ENCODE results near the gene SF3A2.

Gene SF3A2

GRCh38 chr19:2240881-2241760, 4.5 kb downstream of the SF3A2 start:
- no peak for DNase-seq (ENCODE audit: low read depth)

GRCh38 chr19:2242092-2242537, 5.5 kb downstream of the SF3A2 start:
- no peak for DNase-seq (ENCODE audit: low read depth)

- DNase-seq (ENCODE audit: low read depth) = no peak
Observed at GRCh38 chr19:2242816-2243215, 6.2 kb downstream of the SF3A2 start.

- no peak for DNase-seq (ENCODE audit: low read depth)
Observed at GRCh38 chr19:2243274-2244124, 6.9 kb downstream of the SF3A2 start.

- no peak for DNase-seq (ENCODE audit: low read depth)
Observed at GRCh38 chr19:2244125-2244411, 7.4 kb downstream of the SF3A2 start.

- no peak for DNase-seq (ENCODE audit: low read depth)
Observed at GRCh38 chr19:2244486-2244885, 7.9 kb downstream of the SF3A2 start.

- no peak for DNase-seq (ENCODE audit: low read depth)
Observed at GRCh38 chr19:2245273-2245672, 8.6 kb downstream of the SF3A2 start.

GRCh38 chr19:2246014-2246620, 9.5 kb downstream of the SF3A2 start:
- DNase-seq (ENCODE audit: low read depth) = no peak

GRCh38 chr19:2246801-2247361, 10.3 kb downstream of the SF3A2 start:
- DNase-seq (ENCODE audit: low read depth) = peak; percentile 62

GRCh38 chr19:2247433-2248101, 10.9 kb downstream of the SF3A2 start:
- no peak for DNase-seq (ENCODE audit: low read depth)

- DNase-seq (ENCODE audit: low read depth) = no peak
Observed at GRCh38 chr19:2248136-2249009, 11.7 kb downstream of the SF3A2 start.

GRCh38 chr19:2249010-2249866, 12.6 kb downstream of the SF3A2 start, which contains the start of gene AMH:
TSS of gene AMH (plus strand) at chr19:2249323. CDS start at chr19:2249333, 10 bp downstream.
- no peak for DNase-seq (ENCODE audit: low read depth)

- DNase-seq (ENCODE audit: low read depth) = no peak
Observed at GRCh38 chr19:2249880-2250765, 13.5 kb downstream of the SF3A2 start.

GRCh38 chr19:2250766-2251105, 14.1 kb downstream of the SF3A2 start:
- no peak for DNase-seq (ENCODE audit: low read depth)

GRCh38 chr19:2251106-2252054, 14.8 kb downstream of the SF3A2 start:
- no peak for DNase-seq (ENCODE audit: low read depth)

- no peak for DNase-seq (ENCODE audit: low read depth)
Observed at GRCh38 chr19:2252055-2252796, 15.6 kb downstream of the SF3A2 start.

GRCh38 chr19:2252797-2253105, 16.1 kb downstream of the SF3A2 start:
- no peak for DNase-seq (ENCODE audit: low read depth)
